Type B pancreatic cell (in vitro differentiated cells): ENCODE measurements around the gene LAPTM5. TPM values are rescaled to one million over a fixed set of nuclear protein-coding genes. Genes with fewer than 3 reads are reported as not detected.

ENCODE experiments used
- DNase-seq: peaks from one replicate; pipeline ENCODE4 v3.0.0; 2021; ENCODE audit warnings: mixed read lengths; ENCODE audit not compliant: unreplicated experiment; ENCODE audit errors: extremely low spot score
- H3K27ac Mint-ChIP-seq: 2 replicates; pipeline ENCODE4 v1.8.0; 2021; ENCODE audit warnings: mild to moderate bottlenecking, mixed read lengths
- H3K27me3 Mint-ChIP-seq: 2 replicates; pipeline ENCODE4 v1.8.0; 2021; ENCODE audit warnings: mixed read lengths
- H3K36me3 Mint-ChIP-seq: 2 replicates; pipeline ENCODE4 v1.8.0; 2021; ENCODE audit warnings: mixed read lengths
- H3K4me1 Mint-ChIP-seq: one replicate; pipeline ENCODE4 v1.8.0; 2021; ENCODE audit warnings: mixed read lengths; ENCODE audit not compliant: unreplicated experiment
- H3K4me3 Mint-ChIP-seq: 2 replicates; pipeline ENCODE4 v1.8.0; 2021; ENCODE audit warnings: mild to moderate bottlenecking, mixed read lengths
- H3K9me3 Mint-ChIP-seq: 2 replicates; pipeline ENCODE4 v1.8.0; 2021; ENCODE audit warnings: mixed read lengths
- total RNA-seq: library from RNA; stranded (reverse); gene quantifications from 2 replicates; pipeline ENCODE4 v1.2.1, GENCODE V29; 2021; ENCODE audit warnings: low replicate concordance
- TF ChIP-seq, protein P1 (sequence below): fragments of 200-600 bp; sonication (generic); conservative IDR thresholded peaks from 2 replicates; pipeline ENCODE4 v1.5.0; 2021; ENCODE audit warnings: antibody characterized with exemption, mild to moderate bottlenecking

The LAPTM5 gene
- total RNA-seq, 1 donor from 2014 or later = 0.24 TPM

DNA sequence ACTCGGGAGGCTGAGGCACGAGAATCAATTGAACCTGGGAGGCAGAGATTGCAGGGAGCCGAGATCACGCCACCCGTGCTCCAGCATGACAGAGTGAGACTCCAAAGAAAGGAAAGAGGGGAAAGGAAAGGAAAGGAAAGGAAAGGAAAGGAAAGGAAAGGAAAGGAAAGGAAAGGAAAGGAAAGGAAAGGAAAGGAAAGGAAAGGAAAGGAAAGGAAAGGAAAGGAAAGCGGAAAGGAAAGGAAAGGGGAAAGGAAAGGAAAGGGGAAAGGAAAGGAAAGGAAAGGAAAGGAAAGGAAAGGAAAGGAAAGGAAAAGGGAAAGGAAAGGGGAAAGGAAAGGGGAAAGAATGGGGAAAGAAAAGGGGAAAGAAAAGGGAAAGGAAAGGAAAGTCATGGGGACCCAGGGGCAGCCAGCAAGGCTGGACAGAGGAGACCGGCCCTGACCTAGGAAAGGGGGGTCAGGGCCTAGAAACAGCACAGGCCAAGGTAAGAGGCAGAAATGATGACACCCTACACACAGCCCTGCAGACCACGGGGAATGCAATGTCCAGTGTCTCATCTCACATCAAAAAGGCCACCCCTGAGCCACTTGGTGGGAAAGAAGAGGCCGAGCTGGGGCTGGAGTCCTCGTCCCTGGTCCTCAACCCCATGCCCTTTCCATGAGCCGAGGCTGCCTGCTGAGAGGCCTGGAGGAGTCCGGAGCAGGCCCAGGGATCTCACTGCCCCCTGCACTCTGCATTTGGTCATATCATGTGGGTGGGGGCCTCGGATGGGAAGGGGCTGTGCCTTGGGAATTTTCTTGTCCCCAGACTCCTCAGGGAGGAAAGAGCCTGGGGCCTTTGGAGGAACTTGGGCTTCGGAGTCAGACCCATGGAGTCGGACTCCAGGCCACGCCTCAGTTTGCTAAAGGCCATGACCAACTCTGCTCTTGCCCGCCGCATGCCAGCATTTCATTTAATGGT lies 18.8 kb upstream of the LAPTM5 start:
- H3K4me3 Mint-ChIP-seq = no peak overlapping the region
- H3K9me3 Mint-ChIP-seq = no peaks in the 10 kb centered on the region
- DNase-seq = no peak

DNA sequence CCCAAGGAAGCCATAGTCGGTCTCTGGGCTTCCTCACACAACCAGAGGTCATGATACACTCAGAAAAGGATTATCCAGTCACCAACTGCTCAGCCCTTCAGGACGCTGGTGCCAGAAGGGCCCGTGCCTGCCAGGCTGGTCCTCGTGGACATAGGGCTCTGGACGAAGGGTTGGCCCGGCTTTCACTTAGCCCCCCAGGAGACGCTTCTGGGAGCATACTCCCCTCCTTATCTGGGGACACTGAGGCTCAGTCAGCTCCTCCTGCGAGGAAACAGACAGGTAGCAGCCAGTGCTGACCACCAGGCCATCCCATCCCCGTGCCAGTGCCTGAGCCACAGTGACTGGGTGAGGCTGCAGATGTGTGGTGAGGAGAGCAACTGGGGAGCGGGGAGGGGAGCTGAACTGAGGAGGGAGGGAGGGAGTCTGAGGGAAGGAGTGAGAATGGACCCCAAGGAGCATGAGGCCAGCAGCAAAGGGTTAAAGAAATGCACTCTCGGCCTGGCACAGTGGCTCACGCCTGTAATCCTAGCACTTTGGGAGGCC lies 17.9 kb upstream of the LAPTM5 start:
- no peak for DNase-seq
- no peaks in the 10 kb centered on the region for H3K9me3 Mint-ChIP-seq
- H3K4me3 Mint-ChIP-seq = no peak overlapping the region
- H3K36me3 Mint-ChIP-seq = no peaks in the 10 kb centered on the region
- H3K27me3 Mint-ChIP-seq = no peaks in the 10 kb centered on the region
- TF ChIP-seq, protein P1, sequence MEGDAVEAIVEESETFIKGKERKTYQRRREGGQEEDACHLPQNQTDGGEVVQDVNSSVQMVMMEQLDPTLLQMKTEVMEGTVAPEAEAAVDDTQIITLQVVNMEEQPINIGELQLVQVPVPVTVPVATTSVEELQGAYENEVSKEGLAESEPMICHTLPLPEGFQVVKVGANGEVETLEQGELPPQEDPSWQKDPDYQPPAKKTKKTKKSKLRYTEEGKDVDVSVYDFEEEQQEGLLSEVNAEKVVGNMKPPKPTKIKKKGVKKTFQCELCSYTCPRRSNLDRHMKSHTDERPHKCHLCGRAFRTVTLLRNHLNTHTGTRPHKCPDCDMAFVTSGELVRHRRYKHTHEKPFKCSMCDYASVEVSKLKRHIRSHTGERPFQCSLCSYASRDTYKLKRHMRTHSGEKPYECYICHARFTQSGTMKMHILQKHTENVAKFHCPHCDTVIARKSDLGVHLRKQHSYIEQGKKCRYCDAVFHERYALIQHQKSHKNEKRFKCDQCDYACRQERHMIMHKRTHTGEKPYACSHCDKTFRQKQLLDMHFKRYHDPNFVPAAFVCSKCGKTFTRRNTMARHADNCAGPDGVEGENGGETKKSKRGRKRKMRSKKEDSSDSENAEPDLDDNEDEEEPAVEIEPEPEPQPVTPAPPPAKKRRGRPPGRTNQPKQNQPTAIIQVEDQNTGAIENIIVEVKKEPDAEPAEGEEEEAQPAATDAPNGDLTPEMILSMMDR = no peak
- no peak overlapping the region for H3K27ac Mint-ChIP-seq
- peaks cover 4% of the 10 kb centered on the region for H3K4me1 Mint-ChIP-seq

More for the DNA sequence above, 18.8 kb upstream of the LAPTM5 start:
- Mint-ChIP-seq H3K36me3 (no peaks in the 10 kb centered on the region), H3K4me1 (peaks cover 4% of the 10 kb centered on the region), H3K27me3 (no peaks in the 10 kb centered on the region), H3K27ac (no peak overlapping the region)
- TF ChIP-seq, protein P1 = no peak

DNA sequence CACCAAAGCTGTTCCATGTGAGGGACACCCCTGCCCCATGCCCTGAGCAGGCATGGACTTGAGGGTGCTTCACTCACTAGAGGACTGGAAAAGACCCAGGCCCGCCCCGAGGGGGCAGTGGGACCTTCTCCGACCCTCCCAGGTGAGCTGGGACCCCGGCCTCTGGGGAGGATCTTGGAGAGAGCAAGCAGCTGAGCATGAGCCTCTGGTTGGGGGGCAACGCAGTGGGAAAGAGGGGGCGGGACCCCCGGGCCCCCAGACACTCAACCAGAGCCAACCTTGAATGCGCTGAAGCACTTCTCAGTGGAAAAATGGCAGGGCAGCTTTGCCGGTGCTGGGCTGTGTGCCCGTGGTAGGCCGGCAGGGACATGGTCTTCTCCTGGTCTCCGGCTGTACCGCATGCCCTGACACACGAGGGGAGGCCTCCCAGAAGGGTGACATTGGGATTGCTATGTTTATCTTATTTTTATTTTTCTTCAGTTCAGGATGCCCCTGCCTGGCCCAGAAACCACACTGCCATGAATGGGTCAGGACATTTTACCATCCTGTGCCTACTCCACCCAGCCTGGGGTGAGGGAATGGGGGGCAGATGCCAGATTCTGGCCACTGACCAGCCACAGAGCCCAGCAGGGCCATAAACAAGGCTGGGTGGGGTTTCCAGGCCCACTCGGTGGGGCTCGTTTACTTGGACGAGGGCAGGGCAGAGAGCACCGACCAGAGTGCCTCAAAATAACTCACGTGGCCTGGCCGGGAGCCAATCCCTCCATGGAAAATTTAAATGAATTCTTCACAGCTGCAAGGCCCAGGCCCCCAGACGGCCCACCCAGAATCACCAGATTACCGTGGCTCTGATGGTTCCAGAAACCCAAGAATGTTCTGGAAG lies 17.2 kb upstream of the LAPTM5 start:
- no peaks in the 10 kb centered on the region for H3K27me3 Mint-ChIP-seq
- no peak overlapping the region for H3K27ac Mint-ChIP-seq
- no peaks in the 10 kb centered on the region for H3K9me3 Mint-ChIP-seq
- H3K4me3 Mint-ChIP-seq = no peak overlapping the region
- TF ChIP-seq, protein P1 = no peak
- H3K4me1 Mint-ChIP-seq = peaks cover 4% of the 10 kb centered on the region
- no peak for DNase-seq
- no peaks in the 10 kb centered on the region for H3K36me3 Mint-ChIP-seq

DNA sequence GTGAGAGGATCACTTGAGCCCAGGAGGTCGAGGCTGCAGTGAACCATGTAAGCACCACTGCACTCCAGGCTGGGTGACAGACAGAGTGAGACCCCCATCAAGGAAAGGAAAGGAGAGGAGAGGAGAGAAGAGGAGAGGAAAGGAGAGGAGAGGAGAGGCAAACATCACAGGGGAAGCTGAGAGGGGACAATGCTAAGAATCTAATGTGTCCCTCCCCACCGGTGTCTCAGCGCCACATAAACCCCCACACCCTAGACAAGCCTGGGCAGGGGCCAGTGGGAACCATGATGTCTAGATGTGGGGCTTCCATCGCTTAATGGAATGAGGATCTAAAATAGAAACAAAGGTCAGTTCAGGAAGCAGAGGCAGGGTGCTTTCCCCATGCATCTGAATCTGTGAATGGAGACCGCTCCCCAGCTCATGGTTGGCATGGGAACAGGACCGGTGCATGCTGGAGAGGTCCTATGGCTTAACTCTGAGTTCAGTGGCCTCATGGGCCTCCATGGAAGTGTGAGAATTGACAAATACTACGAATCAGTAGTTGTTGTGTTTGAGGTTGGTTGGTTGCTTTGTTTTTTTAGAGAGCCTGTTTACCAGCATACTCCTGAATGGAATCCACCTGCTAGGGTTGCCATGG lies 16.3 kb upstream of the LAPTM5 start:
- no peak for DNase-seq
- H3K27ac Mint-ChIP-seq = no peak overlapping the region
- H3K27me3 Mint-ChIP-seq = no peaks in the 10 kb centered on the region
- H3K4me3 Mint-ChIP-seq = no peak overlapping the region
- H3K36me3 Mint-ChIP-seq = no peaks in the 10 kb centered on the region
- no peaks in the 10 kb centered on the region for H3K9me3 Mint-ChIP-seq
- TF ChIP-seq, protein P1 = no peak
- H3K4me1 Mint-ChIP-seq = no peaks in the 10 kb centered on the region

DNA sequence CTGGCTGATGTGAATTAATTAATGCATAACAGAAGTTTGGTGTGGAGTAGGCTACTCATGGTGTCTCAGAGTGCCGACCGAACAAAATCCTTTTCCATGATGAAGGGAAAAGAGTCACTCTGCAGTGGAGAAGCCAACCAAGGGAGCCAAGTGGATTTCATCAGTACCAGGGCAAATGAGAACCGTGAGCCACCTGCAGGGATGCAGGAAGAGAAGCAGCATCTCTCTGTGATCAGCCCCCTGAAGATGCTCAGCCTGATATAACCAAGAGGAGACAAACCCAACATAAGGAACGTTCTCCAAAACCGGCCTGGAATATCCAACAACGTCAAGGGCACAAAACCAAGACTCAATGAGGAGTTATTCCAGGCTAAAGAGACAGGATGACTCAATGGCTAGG lies 13.4 kb upstream of the LAPTM5 start:
- TF ChIP-seq, protein P1 = no peak
- DNase-seq = no peak
- no peaks in the 10 kb centered on the region for H3K36me3 Mint-ChIP-seq
- H3K4me1 Mint-ChIP-seq = no peaks in the 10 kb centered on the region
- H3K4me3 Mint-ChIP-seq = no peak overlapping the region
- no peaks in the 10 kb centered on the region for H3K27me3 Mint-ChIP-seq
- no peak overlapping the region for H3K27ac Mint-ChIP-seq
- H3K9me3 Mint-ChIP-seq = no peaks in the 10 kb centered on the region
